ENCODE measurements around the gene TMEM115. TPM values are rescaled to one million over a fixed set of nuclear protein-coding genes. Genes with fewer than 3 reads are reported as not detected.

TMEM115 gene
- total and polyA plus RNA-seq, 9 of the 15 experiments (the other 6 are each of a cell fraction or from before 2014, with no cell fraction given) = 1.6 to 26.9 (median 14.1) TPM

DNA sequence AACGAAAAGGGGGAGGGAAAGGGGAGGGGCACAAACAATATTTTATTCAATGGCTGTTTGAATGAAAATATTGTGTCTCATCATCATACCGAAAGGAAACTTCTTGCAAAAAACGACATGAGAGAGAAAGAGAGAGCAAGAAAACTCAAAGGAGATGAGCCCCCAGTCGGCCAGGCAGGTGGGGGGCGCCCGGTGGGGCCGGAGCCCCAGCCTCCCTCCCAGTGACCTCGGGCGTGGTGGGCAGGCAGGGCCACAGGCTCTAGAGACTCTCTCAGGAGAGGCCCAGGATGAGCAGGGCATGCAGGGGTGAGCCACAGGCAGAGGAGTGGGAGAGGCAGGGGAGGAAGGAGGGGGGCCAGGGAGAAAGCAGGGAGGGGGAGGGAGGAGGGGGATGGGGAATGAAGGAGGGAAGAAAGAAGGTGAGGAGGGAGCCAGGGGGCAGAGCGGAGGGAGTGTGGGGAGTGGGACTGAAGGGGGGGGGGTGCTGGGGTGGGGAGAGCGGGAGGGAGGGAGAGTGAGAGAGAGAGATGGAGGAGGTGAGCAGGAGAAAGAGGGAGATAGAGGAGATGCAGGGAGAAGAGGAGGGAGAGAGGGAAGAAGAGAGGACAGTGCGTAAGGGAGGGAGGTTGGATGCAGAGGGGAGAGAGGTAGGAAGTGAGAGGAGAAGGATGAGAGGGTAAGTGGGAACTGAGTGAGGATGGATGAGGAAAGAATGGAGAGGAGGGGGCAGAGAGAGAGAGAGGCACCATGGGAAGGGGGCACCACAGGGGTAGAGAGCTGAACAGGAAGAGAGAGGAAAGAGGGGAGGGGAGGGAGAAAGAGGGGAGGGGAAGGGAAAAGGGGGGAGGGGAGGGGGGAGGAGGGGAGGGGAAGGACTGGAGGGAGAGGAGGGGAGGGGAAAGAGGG, 14.1 kb upstream of the TMEM115 start:
- Histone ChIP-seq H3K79me2 (ENCODE audit: control insufficient read depth, insufficient read depth, low read length) (no peaks in the 10 kb centered on the region), H3K4me1 (replicated peaks in 1 of 2; ENCODE audit: control insufficient read depth in 2 of 2, insufficient read depth in 2 of 2, low read length in 2 of 2) (peaks cover 13 to 41% of the 10 kb centered on the region in 2 experiments; a peak in 4 of 5 replicates), H4K20me1 (replicated peaks; ENCODE audit: control insufficient read depth, insufficient read depth, low read length) (no peaks in the 10 kb centered on the region), H3K4me3 (no peak overlapping the region), H3K27ac (ENCODE audit: extremely low read depth, low read depth, low read length) (no peak overlapping the region), H3K9me1 (ENCODE audit: control insufficient read depth, insufficient read depth, low read length) (no peaks in the 10 kb centered on the region), H3K9me3 (replicated peaks; ENCODE audit: control insufficient read depth, insufficient read depth, low read depth, low read length) (no peaks in the 10 kb centered on the region), H3K9ac (ENCODE audit: insufficient read depth in 1 of 2, low read depth in 2 of 2, low read length in 2 of 2) (no peak overlapping the region), H3K27me3 (ENCODE audit: control insufficient read depth in 2 of 2, insufficient read depth in 2 of 2, low read length in 2 of 2) (no peaks in the 10 kb centered on the region), H3K4me2 (ENCODE audit: insufficient read depth, low read length) (no peak overlapping the region), H3K36me3 (ENCODE audit: control insufficient read depth, insufficient read depth, low read length) (no peaks in the 10 kb centered on the region), H2AFZ (ENCODE audit: low read depth, low read length) (no peak overlapping the region)
- WGBS (ENCODE audit: insufficient coverage, low coverage, missing lambda C conversion rate) = 8% methylated on average over 4 of the region's 12 CpGs
- FAIRE-seq (no peak), DNase-seq (ENCODE audit: extremely low read depth in 1 of 4, low spot score in 3 of 4) (no peak), ATAC-seq (no peak)
- intact Hi-C loops (cut with micrococcal nuclease) (loop anchor here (5.0 kb wide), 1 partner anchor 169 kb away; no protein-coding TSS in a partner anchor), in situ Hi-C loops (cut with MboI) (no loop called here)
- TF ChIP-seq, protein P1, sequence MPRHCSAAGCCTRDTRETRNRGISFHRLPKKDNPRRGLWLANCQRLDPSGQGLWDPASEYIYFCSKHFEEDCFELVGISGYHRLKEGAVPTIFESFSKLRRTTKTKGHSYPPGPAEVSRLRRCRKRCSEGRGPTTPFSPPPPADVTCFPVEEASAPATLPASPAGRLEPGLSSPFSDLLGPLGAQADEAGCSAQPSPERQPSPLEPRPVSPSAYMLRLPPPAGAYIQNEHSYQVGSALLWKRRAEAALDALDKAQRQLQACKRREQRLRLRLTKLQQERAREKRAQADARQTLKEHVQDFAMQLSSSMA (CRISPR knock-in tag; IDR thresholded peaks at IDR 0.05) = no peak
- TF ChIP-seq KAT8 (IDR thresholded peaks at IDR 0.05; ENCODE audit: low read depth) (no peak), MEF2D (tag; conservative IDR thresholded peaks at IDR 0.05; ENCODE audit: low read depth) (no peak), CC2D1A (IDR thresholded peaks at IDR 0.05) (no peak), BMI1 (IDR thresholded peaks at IDR 0.05; ENCODE audit: low read length) (no peak), CHD2 (IDR thresholded peaks at IDR 0.05; ENCODE audit: low read depth, low read length) (no peak), PYGO2 (tag; IDR thresholded peaks at IDR 0.05) (no peak), ZBED1 (IDR thresholded peaks at IDR 0.05) (no peak), JUNB (CRISPR knock-in tag; conservative IDR thresholded peaks at IDR 0.05) (no peak), NUFIP1 (IDR thresholded peaks at IDR 0.05; ENCODE audit: partially characterized antibody) (no peak), ZNF140 (CRISPR knock-in tag; IDR thresholded peaks at IDR 0.05) (no peak)
- BruUV-seq (replicated peaks) = no TSS peak
- POLR2A ChIA-PET = interaction anchor here (0.7 kb wide), 1 partner anchor 209 kb away, joined by 3 read pairs; no protein-coding TSS in a partner anchor
- CTCF ChIA-PET (ENCODE audit: low intra/inter-chr PET ratio) = no interaction called here
